Cardiac muscle cell (in vitro differentiated cells and primary cell): Measurements from ENCODE around the gene TYW1B. TPM values are rescaled to one million over a fixed set of nuclear protein-coding genes. Genes with fewer than 3 reads are reported as not detected.
"Not testable (repeated sequence)": the region's sequence is repeated elsewhere in the genome, so short reads cannot be mapped to it uniquely, and the experiment has no call there.

ENCODE experiments used
- DNase-seq, 2 donors: peaks; one replicate each; pipeline versions ENCODE4 v3.0.0 to v3.0.0-alpha.2; 2010 to 2017; ENCODE audit warnings: low read depth in 1 of 2, low spot score in 1 of 2
- H3K27ac ChIP-seq: fragments of 200-600 bp; sonication (generic); 2 replicates; pipeline ENCODE4 v1.5.1; 2016
- H3K27me3 ChIP-seq: fragments of 200-600 bp; sonication (generic); 2 replicates; pipeline ENCODE4 v1.6.0; 2016; ENCODE audit warnings: control low read depth
- H3K36me3 ChIP-seq: fragments of 200-600 bp; sonication (generic); 2 replicates; pipeline ENCODE4 v1.5.1; 2016; ENCODE audit warnings: control low read depth
- H3K4me1 ChIP-seq: fragments of 200-600 bp; sonication (generic); 2 replicates; pipeline ENCODE4 v1.8.1; 2017; ENCODE audit warnings: low read depth, mild to moderate bottlenecking, mixed run types
- H3K4me3 ChIP-seq: fragments of 200-600 bp; sonication (generic); 2 replicates; pipeline ENCODE4 v1.5.1; 2016; ENCODE audit warnings: mild to moderate bottlenecking
- H3K9me3 ChIP-seq: fragments of 200-600 bp; sonication (generic); 2 replicates; pipeline ENCODE4 v1.5.1; 2017; ENCODE audit warnings: low read depth, mild to moderate bottlenecking, control low read depth
- CTCF ChIP-seq: IDR thresholded peaks from 2 replicates; pipeline ENCODE4 v1.5.1; 2012; ENCODE audit warnings: low read depth, mild to moderate bottlenecking, low read length
- polyA plus RNA-seq: library from polyadenylated mRNA; unstranded; fragments of >200 nt; fragmentation: Nextera tagmentation; extraction: Ambion mirVana; gene quantifications from 2 replicates; pipeline ENCODE4 v1.2.1, GENCODE V29; 2016
- total RNA-seq: library from RNA; depleted of rRNA; stranded (reverse); fragments of >200 nt; gene quantifications from 2 replicates; pipeline ENCODE4 v1.2.3, GENCODE V29; 2016

Gene TYW1B
- total and polyA plus RNA-seq, 2 experiments from 2014 or later: 2.9 to 3.2 TPM

- not testable (repeated sequence) for H3K4me1 ChIP-seq, H3K36me3 ChIP-seq, H3K9me3 ChIP-seq, H3K27me3 ChIP-seq, DNase-seq, H3K4me3 ChIP-seq, H3K27ac ChIP-seq
Measured at GRCh38 chr7:72689344-72689743, 138.7 kb downstream of the TYW1B start.

DNA sequence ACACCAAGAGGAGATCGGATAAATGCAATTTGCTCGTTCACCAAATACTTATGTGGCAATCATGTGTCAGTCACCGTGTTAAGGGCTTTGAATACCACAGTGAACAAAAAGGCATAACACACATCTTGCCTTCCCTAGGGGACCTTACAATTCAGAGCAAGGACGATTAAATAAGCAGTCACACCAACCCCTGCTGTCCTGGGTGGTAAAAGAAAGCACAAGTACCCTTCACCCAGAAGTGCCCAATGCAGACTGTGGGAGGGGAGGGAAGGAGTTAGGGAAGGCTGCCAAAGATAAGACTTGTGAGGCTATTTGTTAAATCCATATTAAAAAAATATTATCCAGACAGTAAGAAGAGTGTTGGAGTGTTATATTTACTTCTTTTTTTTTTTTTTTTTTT lies 146.8 kb downstream of the TYW1B start:
- H3K9me3 ChIP-seq, H3K4me3 ChIP-seq, H3K36me3 ChIP-seq, H3K27me3 ChIP-seq: not testable (repeated sequence)
- Histone ChIP-seq H3K27ac (peak overlapping the region; percentile 48), H3K4me1 (peaks cover 33% of the 10 kb centered on the region)
- peak; percentile 36 to 46 for DNase-seq

DNA sequence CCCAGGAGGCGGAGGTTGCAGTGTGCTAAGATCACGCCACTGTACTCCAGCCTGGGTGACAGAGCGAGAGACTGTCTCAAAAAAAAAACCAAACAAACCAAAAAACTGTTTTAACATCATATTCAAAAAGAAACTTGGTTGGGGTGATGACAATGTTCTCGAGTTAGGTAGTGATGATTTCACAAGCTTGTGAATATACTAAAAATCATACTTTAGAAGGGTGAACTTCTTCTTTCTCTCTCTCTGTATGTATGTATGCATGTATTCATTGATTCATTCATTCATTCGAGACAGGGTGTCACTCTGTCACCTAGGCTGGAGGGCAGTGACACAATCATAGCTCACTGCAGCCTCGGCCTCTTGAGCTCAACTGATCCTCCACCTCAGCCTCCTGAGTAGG lies 151.1 kb downstream of the TYW1B start:
- not testable (repeated sequence) for H3K27me3 ChIP-seq, H3K27ac ChIP-seq, H3K9me3 ChIP-seq, DNase-seq, H3K4me3 ChIP-seq, H3K36me3 ChIP-seq
- H3K4me1 ChIP-seq: peaks cover 11% of the 10 kb centered on the region

DNA sequence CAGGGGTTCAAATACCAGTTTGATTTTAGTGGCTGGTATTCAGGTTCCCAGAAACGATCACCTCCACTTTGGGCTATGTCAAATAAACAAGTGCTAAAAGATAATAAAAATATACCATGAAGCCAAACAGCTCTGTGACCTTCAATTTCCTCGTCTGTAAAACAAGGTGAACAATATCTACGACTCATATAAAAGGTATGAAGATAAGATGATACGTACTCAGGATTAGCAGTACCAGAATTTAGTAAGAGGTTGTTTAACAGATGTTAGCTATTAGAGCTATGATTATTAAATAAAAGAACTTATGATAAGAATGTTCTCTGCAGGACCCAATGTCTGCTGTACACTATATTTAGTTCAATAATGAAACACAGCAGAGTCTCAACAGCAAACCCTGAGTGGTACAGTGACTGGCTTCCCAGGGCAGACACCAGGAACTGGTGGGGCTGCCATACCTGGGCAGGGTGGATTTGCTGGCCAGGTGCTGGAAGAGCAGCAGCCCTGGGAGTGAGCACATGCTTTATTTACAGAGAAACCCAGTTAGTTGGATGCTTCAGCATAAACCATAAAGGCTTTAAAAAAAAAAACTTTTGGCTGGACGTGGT lies 151.8 kb downstream of the TYW1B start:
- not testable (repeated sequence) for H3K4me1 ChIP-seq, H3K27ac ChIP-seq, H3K27me3 ChIP-seq, H3K4me3 ChIP-seq, DNase-seq, H3K36me3 ChIP-seq, H3K9me3 ChIP-seq

- H3K4me3 ChIP-seq, H3K27ac ChIP-seq, DNase-seq, H3K4me1 ChIP-seq, H3K27me3 ChIP-seq, H3K9me3 ChIP-seq, H3K36me3 ChIP-seq: not testable (repeated sequence)
Measured at GRCh38 chr7:72675686-72676085, 152.3 kb downstream of the TYW1B start.

DNA sequence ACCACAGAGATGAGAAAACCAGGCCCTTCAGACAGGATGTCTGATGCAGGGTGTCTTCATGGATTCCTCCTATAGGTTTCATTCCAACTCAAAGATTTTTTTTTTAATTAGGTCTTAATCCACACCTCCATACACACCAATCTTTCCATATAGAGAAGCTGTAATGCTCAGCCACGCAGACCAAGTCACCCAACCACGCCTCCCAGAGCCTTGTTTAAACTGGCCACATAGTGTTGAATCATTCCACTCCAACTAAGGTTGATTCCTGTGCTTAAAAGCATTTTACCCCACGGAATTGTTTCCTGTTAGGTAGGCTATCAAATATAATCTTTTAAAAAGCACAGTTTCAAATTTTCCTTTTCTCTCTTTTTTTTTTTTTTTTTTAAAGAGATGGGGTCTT lies 153.6 kb downstream of the TYW1B start:
- no peaks in the 10 kb centered on the region for H3K36me3 ChIP-seq

GRCh38 chr7:72670850-72671249 lies 157.2 kb downstream of the TYW1B start:
- not testable (repeated sequence) for H3K27me3 ChIP-seq, H3K4me3 ChIP-seq, H3K36me3 ChIP-seq, H3K4me1 ChIP-seq, H3K9me3 ChIP-seq, H3K27ac ChIP-seq, DNase-seq

More for the DNA sequence above, 153.6 kb downstream of the TYW1B start:
- Histone ChIP-seq H3K27ac (no peak overlapping the region), H3K9me3 (no peaks in the 10 kb centered on the region), H3K27me3 (no peaks in the 10 kb centered on the region), H3K4me1 (peaks cover 3% of the 10 kb centered on the region), H3K4me3 (no peak overlapping the region)
- no peak for TF ChIP-seq CTCF
- DNase-seq: no peak

DNA sequence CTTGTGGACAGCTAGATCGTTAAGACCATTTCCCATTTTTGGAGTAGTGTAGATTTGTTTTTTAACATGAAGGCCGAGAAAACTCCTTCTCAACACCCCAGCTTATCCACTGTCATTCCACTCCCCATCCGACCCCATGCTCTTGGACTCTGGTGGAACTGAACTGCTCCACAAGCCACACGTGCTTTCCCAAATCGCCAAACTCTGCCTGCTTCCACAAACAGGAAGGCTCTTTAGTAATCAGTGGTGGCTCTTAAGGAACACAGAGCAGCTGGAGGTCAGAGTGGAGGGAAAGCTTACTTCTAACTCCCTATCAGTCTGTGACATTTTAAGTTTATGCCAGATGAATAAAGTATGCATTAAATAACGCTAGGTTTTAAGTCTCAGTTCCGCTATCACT lies 159.6 kb downstream of the TYW1B start:
- H3K4me3 ChIP-seq, H3K4me1 ChIP-seq, H3K9me3 ChIP-seq, H3K36me3 ChIP-seq, H3K27me3 ChIP-seq: not testable (repeated sequence)
- peak overlapping the region; percentile 19 for H3K27ac ChIP-seq
- peak in 1 of 2 donors; percentile 55 for DNase-seq

DNA sequence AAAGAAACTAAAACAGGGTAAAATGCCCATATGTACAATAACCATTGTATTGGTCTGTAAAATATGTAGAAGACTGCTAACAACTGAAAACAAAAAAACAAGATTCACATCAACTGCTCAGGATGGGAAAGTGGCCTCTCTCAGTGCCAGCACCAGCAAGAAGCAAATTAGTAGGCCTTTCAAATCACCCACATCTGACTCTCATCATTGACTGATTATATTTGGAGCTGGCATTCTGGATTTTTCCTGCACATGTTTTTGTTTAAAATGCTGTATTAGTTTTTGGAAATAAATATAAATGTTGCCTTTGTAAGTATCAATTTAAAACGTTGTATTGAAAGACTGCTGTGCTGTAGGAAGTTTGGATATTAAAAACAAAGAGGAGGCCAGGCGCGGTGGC lies 161.0 kb downstream of the TYW1B start:
- not testable (repeated sequence) for H3K27me3 ChIP-seq, H3K27ac ChIP-seq, H3K4me1 ChIP-seq, H3K36me3 ChIP-seq, H3K9me3 ChIP-seq, DNase-seq, H3K4me3 ChIP-seq

DNA sequence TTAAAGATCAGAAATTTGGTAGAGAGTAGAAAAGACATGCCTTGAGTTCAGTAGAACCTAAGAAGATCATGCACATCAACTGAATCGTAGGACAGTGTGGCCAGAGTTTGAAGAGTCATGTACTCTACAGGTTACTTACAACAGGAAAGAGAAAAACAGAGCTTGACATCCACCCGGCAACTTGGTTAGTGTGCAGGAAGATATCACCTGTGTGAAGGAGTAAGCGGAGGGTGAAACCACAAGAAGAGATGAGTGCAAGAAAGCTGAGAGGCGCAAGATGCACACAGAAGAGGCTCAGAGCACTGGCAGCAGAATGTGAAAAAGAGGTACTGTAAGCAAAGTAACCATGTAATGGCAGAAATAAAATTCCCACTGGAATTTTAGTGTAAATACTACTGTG lies 179.4 kb downstream of the TYW1B start:
- not testable (repeated sequence) for H3K9me3 ChIP-seq, H3K4me1 ChIP-seq, H3K4me3 ChIP-seq, H3K27me3 ChIP-seq, DNase-seq, H3K36me3 ChIP-seq, H3K27ac ChIP-seq

GRCh38 chr7:72643708-72644107 lies 184.3 kb downstream of the TYW1B start:
- not testable (repeated sequence) for DNase-seq, H3K27me3 ChIP-seq

DNA sequence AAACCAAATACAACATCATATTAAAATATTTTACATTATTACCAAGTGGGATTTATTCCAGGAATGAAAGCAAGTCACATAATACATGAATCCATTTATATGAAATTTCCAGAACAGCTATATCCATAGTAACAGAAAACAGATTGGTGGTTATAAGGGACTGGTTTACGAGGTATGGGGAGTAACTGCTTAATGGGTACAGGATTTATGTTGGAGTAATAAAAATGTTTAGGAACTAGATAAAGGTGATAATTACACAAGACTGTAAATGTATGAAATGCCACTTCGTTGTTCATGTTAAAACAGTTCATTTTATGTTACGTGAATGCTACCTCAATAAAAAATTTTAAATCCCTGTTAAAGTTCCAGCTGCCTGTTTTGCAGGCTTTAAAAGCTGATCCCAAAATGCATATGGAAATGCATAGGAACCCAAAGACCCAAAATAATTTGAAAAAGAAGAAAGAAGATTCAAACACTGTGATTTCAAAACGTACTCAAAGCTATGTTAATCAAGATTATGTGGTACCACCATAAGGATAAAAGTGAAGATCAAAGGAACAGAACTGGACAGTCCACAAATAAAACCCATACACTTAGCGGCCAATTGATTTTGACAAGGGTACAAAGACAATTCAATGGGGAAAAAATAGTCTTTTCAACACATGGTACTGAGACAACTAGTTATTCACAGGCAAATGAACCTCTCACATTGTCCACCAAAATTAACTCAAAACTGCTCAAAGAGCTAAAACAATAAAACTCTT lies 186.3 kb downstream of the TYW1B start:
- not testable (repeated sequence) for H3K4me3 ChIP-seq, H3K36me3 ChIP-seq, H3K27ac ChIP-seq, H3K27me3 ChIP-seq, H3K4me1 ChIP-seq, DNase-seq, H3K9me3 ChIP-seq

More at GRCh38 chr7:72643708-72644107, 184.3 kb downstream of the TYW1B start:
- not testable (repeated sequence) for H3K4me3 ChIP-seq, H3K36me3 ChIP-seq, H3K27ac ChIP-seq, H3K9me3 ChIP-seq, H3K4me1 ChIP-seq

GRCh38 chr7:72640740-72641139 lies 187.3 kb downstream of the TYW1B start:
- H3K36me3 ChIP-seq, H3K9me3 ChIP-seq, H3K27me3 ChIP-seq, H3K4me3 ChIP-seq, H3K4me1 ChIP-seq, H3K27ac ChIP-seq, DNase-seq: not testable (repeated sequence)
